NCI-H2196 treated with DMSO at 0.1 percent for 48 hours (cell line): ENCODE measurements around the gene ASB11.
"Not testable (repeated sequence)": the region's sequence is repeated elsewhere in the genome, so short reads cannot be mapped to it uniquely, and the experiment has no call there.

Experiments
- DNase-seq: peaks from one replicate; lab custom pipeline; 2025; ENCODE audit not compliant: unreplicated experiment; lab: John Stamatoyannopoulos, UW

Gene ASB11

DNA sequence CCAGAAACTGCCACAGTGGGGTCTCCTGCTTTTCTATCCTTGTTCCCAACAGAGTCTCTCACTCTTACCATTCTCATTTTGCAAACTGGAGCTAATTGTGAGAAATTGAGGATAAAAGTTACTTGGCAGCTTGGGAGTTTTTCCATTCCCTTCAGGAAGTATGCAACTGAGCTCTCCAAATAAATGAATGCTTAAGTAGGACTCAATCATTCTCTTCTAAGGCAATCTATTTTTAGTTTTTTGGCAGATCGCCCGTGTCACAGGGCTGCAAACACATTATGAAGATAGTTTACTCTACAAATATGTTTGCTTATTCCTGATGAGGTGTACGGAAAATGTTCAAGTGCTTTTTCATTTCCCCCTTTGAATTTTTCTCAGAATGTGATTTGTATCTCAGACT, 5.3 kb downstream of the ASB11 start:
- no peak for DNase-seq

DNA sequence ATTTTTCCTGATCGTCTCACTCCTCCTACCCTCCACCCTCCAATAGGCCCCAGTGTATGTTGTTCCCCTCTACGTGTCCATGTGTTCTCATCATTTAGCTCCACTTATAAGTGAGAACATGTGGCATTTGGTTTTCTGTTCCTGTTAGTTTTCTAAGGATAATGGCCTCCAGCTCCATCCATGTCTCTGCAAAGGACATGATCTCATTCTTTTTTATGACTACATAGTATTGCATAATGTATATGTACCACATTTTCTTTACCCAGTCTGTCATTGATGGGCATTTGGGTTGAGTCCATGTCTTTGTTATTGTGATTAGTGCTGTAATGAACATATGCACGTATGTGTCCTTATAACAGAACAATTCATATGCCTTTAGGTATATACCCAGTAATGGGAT, 9.5 kb downstream of the ASB11 start:
- not testable (repeated sequence) for DNase-seq

DNA sequence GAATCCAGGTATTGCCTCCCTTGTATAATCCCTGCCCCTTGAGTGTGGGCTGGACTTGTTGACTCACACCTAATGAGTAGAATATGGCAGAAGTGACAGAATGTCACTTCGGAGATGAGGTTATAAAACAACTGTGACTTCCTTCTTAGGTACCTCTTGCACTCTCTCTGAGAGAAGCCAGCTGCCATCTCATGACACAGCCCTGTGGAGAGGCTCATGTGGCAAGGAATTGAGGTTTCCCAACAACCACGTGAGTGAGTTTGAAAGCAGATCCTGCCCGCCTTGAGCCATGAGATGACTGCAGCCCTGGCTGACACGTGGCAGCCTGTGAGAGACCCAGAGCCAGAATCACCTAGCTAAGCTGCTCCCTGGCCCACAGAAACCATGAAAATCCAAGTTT, 13.5 kb downstream of the ASB11 start:
- DNase-seq = no peak

DNA sequence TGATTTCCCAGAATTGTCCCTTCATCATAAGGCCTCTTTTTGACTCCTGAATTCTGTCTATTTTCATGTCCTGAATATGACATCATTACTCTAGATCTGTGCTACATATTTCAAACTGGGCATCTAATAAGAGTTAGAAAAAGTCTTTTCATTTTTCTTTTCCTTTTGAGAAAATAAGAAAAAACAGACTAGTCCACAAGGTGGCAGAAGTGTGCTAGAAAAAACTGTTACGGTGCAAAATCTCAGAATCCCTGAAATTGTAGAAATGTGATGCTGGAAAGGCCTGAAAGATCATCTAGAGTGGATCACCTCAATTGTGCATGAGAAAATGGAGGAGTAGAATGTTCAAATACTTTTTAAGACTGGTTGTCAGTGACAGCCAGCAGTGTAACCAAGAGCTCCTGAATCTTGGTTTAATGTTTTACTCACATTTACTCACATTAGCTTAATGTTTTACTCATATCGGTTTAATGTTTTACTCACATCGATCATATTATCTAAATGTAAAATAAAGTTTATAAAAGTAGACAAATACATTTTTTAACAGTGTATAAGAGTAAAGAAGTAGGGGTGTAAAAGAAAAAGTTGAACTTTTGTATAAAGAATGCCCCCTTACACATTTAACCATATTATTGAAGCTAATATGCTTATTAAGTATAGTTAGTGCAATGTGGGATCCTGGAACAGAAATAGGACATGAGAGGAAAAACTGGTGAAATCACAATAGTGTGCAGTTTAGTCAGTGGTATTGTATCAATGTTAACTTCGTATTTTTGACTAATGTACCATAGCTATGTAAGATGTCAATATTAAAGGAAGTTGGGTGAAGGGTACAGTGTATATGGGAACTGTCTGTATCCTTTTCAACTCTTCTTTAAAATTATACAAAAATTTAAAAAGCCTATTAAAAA, 15.2 kb downstream of the ASB11 start:
- DNase-seq = no peak

DNA sequence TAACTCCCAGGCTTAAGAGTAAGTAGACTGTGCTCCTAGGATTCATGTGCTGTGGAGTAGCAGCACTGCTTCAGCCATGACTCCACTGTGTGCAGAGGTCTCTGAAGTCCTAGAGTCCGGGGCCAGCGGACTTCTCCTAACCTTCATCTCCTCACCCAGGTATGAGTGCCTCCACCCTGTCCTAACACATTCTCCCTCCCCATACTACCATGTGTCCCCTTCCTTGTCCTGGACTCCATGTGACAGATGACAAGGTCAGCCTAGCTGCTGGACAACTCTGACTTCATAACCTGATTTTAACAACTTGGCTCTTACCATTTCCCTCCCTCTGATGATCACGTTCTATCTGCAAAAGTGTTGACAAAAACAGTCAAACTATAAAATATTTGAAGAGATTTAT, 16.7 kb downstream of the ASB11 start:
- no peak for DNase-seq

DNA sequence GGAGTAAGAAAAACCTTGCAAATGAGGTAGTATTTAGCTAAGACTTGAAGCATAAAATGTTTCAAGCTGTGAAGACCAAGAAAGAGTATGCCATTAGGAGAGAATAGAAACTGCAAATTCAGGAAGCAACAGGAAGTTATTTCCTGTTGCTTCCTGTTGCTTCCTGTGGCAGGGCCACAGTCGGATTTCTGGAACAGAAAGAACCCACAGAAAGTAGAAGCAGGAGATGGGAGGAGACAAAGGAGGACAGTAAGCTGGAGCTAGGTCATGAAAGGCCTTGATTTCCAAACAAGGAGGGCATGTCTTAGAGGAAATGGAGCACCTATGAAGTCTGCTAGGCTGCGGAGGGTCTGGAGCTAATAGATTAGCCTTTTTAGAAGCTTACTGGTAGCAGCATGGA, 17.2 kb downstream of the ASB11 start:
- no peak for DNase-seq

DNA sequence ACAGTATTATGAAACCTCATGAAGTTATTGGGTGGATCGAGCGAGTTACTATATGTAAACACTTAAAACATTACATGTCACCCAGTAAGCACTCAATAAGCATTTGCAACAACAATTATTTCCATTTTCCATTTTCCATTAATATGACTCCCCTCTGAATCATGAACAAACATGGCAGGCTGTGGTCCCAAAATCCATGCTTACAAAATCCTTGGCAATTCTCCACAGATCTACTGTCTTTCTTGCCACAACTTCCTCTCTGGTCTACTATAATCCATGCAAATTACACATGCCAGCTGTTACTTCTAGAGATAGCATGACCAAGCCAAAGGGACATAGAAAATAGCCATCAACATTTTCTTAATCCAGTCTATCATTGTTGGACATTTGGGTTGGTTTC, 22.0 kb downstream of the ASB11 start:
- DNase-seq = no peak

DNA sequence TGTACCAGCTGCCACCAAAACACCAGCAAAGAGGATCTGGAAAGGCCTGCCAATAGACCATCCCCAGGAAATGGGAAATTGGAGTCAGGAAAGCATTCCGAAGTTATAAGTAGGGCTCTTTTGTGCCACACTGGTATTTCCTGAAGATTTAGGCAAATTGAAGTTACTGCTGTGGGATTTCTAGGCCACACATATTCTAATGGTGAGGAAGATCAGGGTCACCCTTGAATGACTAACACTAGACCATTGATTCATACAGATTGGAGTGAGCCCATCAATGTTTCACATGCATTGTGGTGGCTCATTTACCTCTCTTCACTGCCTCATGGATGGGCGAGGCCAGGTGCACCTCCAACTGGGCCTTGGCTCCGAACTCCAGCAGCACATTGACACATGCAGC, 22.6 kb downstream of the ASB11 start:
- DNase-seq = no peak

DNA sequence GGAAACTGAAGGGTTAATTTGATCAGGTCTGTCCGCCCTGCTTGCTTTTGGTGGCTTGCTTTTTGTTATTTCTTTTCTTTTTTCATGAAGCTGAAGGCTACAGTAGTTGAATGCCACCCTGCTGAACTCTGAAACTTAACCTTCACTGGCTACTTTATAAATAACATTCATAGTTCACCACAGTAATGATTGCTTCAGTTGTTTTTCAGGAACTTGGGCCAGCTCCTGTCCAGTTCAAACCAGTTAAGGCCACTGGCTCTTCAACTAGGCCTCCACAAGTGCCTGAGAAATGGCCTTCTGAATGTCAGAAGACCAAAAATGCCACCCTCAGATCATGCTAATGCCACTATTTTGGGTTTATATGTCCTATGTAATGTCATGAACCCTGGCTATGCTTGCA, 37.8 kb downstream of the ASB11 start:
- DNase-seq = no peak

DNA sequence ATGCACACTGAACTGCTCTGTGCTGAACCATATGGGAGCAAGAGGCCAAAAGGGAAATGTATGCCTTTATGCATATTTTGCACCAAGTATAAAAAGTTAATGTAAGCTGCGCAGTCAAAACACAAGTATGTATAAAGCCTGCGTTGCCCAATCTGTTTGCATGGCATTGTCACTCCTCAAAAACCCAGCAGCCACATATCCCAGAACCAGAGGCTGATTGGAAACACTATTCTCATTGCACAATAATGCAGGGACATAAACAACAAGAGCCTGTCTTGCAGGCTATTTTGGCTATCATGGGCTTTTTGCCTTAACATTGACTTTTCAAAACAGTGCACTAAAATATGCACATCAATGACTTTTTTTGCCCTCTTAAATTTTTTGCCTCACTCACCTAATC, 40.5 kb downstream of the ASB11 start:
- no peak for DNase-seq

DNA sequence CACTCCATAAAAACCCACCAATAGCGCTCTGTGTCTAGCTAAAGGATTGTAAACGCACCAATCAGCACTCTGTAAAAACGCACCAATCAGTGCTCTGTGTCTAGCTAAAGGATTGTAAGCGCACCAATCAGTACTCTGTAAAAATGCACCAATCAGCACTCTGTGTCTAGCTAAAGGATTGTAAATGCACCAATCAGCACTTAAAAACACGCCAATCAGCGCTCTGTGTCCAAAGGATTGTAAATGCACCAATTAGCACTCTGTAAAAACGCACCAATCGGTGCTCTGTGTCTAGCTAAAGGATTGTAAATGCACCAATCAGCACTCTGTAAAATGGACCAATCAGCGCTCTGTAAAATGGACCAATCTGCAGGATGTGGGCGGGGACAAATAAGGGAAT, 42.2 kb downstream of the ASB11 start:
- not testable (repeated sequence) for DNase-seq

DNA sequence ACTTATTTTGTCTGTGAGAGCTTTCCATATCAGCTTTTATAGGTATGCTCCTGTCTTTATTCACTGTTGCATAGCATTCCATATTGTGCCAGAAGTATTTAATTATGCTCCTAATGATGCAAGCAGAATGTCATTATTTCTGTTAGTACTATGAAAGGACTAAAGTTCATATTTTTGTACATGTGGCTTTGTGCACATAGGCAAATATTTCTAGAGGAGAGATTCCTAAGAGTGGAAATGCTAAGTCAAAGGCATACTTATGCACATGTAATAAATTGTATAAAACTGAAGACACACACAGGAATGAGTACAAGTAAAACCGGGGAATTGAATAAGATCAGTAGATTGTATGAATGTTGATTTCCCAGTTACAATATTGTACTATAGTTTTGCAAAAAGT, 43.7 kb downstream of the ASB11 start:
- no peak for DNase-seq

DNA sequence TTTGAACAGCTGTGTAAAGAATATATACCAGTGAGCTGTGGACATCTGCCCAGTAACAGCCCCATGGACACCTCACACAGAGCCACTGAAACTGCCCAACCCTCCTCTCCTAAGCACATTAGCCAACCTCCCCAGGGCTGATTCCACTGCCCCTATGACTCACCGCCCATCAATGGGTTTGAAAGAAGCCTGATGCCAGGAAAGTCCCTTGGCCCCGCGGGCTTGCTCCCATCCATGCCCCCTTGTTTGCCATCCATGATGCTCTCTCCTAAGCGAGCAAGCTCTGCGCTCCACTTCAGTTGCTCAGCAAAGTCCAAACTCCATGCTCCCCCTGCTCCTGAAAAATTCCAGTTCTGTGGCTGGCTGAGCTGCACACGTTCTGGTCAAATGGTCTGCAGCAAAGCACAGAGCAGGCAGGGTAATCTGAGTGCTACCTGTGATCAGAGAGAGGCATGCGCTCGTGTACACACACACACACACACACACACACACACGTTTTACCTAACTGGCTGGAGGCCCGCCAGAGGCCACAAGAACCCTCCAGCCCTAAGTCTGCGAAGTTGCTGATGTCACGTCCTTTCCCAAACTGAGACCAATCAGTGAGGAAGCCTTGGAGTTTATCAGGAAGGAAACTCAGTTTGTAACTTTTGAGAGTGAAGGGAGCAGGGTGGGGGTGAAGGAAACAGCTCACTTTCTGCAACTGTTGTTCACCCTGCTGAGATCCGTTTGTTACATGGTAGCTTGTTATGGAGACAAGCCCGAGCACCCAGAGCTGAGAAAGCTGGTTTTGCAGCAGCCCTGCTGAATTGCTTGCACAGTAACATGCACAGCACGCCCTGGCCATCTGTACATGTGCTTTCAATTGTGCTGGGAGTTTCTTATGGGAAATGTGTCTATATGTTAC, 45.6 kb downstream of the ASB11 start, which contains the start of gene ASB9:
ASB9 (minus strand) TSS at position 466 of the 904 bp plus-strand sequence; CDS start at position 257, 209 bp downstream.
- DNase-seq = peak; percentile 40

DNA sequence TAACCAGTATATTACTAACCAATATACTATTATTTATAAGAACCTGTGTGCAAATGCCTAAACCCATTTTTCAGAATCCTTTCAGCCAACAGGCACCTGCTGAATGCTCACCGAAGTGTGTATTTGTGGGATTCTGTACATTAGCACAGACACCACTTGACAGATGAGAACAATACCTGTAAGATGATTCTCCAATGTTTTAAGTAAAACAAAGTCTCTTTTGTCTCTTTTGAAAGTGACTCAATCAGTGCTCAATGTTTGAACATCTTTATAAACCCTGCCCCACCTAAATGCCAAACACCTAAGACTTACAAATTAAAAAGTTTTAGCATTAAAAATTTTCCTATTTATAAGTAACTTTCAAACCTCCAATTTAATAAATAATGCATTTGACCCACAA, 46.3 kb downstream of the ASB11 start:
- no peak for DNase-seq

DNA sequence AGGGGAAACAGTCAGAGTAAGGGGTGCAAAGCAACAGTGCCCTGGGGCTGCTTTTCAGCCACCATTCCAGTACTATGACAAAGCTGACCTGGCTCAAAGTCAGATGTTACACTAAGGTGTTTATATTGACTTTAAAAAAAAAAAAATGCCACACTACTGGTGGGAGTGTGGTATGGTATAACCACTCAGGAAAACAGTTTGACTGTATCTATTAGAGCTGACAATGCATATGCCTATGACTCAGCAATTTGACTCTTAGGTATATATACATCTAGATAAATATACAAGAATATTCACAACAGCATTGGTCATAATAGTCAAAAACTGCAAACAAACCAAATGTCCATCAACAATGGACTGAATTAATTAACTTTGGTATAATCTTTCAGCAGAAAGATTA, 60.6 kb downstream of the ASB11 start:
- DNase-seq = no peak

DNA sequence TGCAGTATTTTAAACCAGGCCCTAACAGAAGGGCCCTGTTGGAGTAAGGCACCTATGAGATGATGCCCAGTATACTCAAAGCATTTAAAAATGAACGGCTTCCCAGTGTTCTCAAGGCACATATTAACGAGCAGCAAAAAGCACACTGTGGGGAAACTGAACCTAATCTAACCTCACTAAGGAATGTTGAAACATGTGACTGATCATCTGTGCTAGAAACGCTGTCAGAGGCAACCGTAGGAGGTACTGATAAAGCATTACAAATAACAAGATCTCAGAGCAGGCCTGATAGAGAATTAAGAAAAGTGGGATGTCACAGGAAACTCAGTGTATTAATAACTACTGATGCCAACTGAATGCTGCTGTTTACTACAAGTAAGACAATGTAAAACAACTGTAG, 69.5 kb downstream of the ASB11 start:
- DNase-seq = no peak

DNA sequence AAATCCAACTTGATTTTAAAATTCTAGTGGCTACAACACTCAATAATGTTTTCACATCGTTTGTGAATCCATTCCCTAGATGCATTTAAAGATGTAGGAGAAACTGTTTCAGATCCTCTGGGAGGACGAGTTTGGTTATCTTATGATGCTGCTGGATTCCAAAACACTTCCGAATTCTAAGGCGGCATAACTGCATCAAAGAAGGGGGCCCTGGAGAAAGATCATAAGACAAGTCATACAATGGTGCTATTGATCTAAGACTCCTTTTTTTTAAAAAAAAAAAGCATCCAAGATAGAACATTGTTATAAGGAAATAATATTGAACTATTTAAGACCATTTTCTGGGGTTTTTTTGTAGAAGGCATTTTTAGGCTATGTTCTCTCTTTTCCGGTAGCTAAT, 71.0 kb downstream of the ASB11 start:
- no peak for DNase-seq

DNA sequence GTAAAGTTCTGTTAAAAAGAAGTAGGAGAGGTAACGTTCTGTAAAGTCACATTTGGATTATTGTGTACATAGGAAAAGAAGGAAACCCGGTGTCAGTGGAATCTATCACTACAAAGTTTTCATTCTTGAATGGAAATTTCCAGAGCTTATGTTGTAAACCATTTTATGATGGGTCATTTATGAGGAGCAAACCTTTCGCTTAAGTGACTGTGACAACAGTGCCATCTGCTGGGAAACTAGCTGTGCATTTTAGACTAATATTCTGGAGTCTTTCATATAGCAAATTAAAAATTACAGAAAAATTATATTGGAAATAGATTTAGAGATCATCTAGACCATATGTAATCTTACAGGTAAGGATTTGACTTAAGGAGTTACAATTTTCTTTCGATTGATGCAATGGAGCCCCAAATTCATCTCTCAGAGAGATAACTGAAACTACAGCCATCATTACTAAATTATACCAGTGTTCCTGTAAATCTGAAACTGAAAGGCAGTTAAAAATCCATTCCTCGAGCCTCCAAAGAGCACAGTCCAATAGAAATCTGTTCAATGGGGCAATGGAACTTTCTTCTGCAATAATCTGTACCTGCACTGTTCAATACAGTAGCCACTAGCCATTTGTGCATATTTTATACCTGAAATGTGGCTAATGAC, 72.4 kb downstream of the ASB11 start:
- DNase-seq = no peak

DNA sequence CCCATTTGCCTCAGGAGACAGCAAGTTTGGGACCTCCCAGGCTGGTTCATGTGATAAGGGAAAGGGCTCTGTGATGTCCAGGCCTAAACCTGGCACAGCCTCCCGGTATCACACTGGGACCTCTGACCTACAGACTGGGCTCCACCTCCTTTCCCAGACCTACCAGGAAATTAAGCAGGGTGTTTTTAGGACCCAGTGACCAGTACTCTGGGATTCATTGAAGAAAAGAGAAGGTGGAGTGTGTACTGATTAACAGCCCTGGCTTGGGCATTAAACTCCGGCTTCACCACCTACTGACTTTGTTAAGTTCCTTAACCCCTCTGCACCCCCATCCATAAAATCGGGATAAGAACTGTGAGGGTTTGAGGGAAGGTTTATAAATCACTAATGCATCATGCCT, 74.1 kb downstream of the ASB11 start:
- no peak for DNase-seq

DNA sequence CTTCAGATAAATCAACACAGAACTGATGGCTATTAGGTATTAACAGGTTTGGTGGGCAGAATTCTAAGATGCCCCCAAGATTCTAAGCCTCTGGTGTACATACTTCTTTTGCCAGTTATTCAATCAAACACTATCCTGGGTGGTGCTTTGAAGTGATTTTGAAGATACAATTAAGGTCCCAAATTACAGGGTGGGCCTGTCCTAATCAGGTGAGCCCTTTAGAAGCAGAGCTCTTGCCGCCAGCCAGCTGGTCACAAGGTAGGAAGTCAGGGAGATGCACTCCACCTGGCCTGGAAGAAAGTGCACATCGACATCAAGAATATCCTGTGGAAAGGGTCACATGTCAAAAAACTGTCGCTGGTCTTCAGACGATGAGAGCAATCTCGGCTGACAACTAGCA, 75.0 kb downstream of the ASB11 start:
- DNase-seq = no peak

DNA sequence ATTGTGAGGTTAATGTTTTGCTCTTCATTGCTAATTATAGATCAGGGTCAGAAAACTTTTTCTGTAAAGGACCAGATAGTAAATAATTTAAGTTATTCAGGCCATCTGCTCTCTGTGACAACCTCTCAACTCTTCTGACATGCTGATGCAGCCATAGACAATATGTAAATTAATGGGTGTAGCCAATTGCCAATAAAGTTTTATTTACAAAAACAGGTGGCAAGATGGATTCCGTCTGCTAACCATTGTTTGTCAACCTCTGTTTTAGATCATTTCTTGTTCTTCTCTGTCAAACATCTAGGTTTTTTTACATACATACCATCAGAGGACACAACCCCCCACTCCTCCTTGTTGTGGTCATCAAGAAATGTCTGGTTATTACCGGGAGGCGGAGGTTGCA, 79.3 kb downstream of the ASB11 start:
- DNase-seq = no peak
